Measurements from ENCODE around the gene PLPP1. TPM values are rescaled to one million over a fixed set of nuclear protein-coding genes. Genes with fewer than 3 reads are reported as not detected.
A peak's percentile ranks its signal among the peaks of the same experiment; 100 is the strongest.

The PLPP1 gene
- total and polyA plus RNA-seq, 2 experiments from 2014 or later, result 63.5 to 78.6 TPM

- 0 out of 2 replicates have a peak, but pooled peaks cover 5% of the 10 kb centered on the region for H3F3A ChIP-seq (ENCODE audit: insufficient read depth)
- no peak overlapping the region for H3K4me2 ChIP-seq (ENCODE audit: unreplicated experiment)
- H4K20me1 ChIP-seq (ENCODE audit: insufficient read depth), result no peaks in the 10 kb centered on the region
- no peak overlapping the region for H3K27ac ChIP-seq
- H3K9ac ChIP-seq, result no peak overlapping the region
- H3K27me3 ChIP-seq (replicated peaks; ENCODE audit: insufficient read depth), result no peaks in the 10 kb centered on the region
- H3K79me2 ChIP-seq (ENCODE audit: insufficient read depth), result no peaks in the 10 kb centered on the region
- H3K9me2 ChIP-seq (ENCODE audit: insufficient read depth), result no peaks in the 10 kb centered on the region
- no peak for TF ChIP-seq EZH2 (IDR thresholded peaks at IDR 0.05; ENCODE audit: insufficient read depth, poor library complexity, severe bottlenecking)
- no peak for TF ChIP-seq EZH2phosphoT487 (IDR thresholded peaks at IDR 0.05; ENCODE audit: insufficient read depth, low read depth)
- no peak overlapping the region for H2AFZ ChIP-seq
- H3K9me3 ChIP-seq (ENCODE audit: low read depth), result no peaks in the 10 kb centered on the region
- peak; percentile 51 for DNase-seq
- in situ Hi-C loops (cut with MboI), result no loop called here
- no peaks in the 10 kb centered on the region for H3K36me3 ChIP-seq (ENCODE audit: low read depth)
- H3K4me3 ChIP-seq, result no peak overlapping the region
- H3K4me1 ChIP-seq (ENCODE audit: insufficient read depth), result peaks cover 10% of the 10 kb centered on the region
Observed at GRCh38 chr5:55578771-55579170, 44.0 kb upstream of the PLPP1 start.

DNA sequence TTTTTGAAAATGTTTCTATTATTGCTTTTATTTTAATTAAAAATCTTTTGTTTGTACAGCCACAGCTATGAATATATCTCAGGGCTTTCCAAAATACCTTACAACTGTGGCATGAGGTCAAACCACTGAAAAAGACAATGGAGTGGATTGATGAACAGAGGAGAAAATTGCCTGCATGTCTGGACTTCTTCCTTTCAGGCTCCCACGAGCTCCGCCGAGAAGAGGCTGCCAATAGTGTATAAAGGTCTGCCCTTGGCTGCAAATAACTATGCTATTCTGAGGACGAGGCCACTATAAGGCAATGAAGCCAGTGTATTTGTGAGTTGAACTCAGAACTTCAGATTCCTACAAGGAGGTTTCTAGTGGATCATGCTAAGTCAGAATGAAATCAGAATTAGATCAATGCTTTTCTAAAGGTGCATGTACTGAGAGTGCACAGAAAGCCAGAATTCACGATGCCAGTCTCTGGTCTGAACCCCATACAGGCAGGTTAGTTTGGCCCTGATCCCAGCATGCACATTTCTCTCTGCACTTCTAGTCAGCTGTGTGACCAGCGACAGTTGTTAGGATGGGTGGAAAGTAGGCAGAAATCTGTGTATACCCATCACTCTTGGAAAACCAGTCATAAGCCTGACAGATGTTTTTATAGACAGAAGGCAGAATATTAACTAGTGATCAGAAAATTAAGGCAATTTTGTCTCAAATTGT lies 42.7 kb upstream of the PLPP1 start:
- Histone ChIP-seq H3K79me2 (ENCODE audit: insufficient read depth) (no peaks in the 10 kb centered on the region), H3F3A (ENCODE audit: insufficient read depth) (0 out of 2 replicates have a peak, but pooled peaks cover 5% of the 10 kb centered on the region), H3K9me3 (ENCODE audit: low read depth) (no peaks in the 10 kb centered on the region), H3K4me2 (ENCODE audit: unreplicated experiment) (no peak overlapping the region), H3K4me3 (no peak overlapping the region), H3K27me3 (replicated peaks; ENCODE audit: insufficient read depth) (no peaks in the 10 kb centered on the region), H3K36me3 (ENCODE audit: low read depth) (no peaks in the 10 kb centered on the region), H4K20me1 (ENCODE audit: insufficient read depth) (no peaks in the 10 kb centered on the region), H2AFZ (peak overlapping the region; percentile 20; the same call in 1 of the 2 replicates), H3K4me1 (ENCODE audit: insufficient read depth) (peaks cover 10% of the 10 kb centered on the region), H3K9ac (no peak overlapping the region), H3K9me2 (ENCODE audit: insufficient read depth) (no peaks in the 10 kb centered on the region), H3K27ac (no peak overlapping the region)
- no peak for TF ChIP-seq EZH2phosphoT487 (IDR thresholded peaks at IDR 0.05; ENCODE audit: insufficient read depth, low read depth)
- TF ChIP-seq EZH2 (IDR thresholded peaks at IDR 0.05; ENCODE audit: insufficient read depth, poor library complexity, severe bottlenecking), result no peak
- in situ Hi-C loops (cut with MboI), result no loop called here
- WGBS, 2 experiments (ENCODE audit: low coverage in 1 of 2, low lambda C conversion rate in 2 of 2, missing lambda C conversion rate in 2 of 2), result 29 to 31% methylated on average over 6 of the region's 6 CpGs
- peak; percentile 36 for DNase-seq

DNA sequence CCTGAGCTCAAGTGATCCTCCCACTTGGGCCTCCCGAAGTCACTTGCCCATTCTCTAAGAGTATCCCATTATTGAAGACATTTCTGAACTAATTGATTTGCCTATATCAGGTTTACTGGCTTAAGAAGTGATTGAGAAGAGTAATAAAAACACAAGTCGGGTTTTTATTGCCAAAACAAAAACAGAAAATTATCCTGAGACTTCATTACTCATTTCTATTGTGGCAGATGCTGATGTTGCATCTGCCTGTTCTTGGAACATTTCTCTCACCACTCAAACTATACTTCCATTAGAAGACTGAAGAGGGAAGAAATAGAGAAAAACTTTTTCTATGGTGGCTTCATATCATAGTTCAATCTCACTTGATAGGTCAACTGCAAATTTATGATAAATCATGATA lies 41.9 kb upstream of the PLPP1 start:
- H3F3A ChIP-seq (ENCODE audit: insufficient read depth), result 0 out of 2 replicates have a peak, but pooled peaks cover 5% of the 10 kb centered on the region
- H3K27ac ChIP-seq, result no peak overlapping the region
- H2AFZ ChIP-seq, result no peak overlapping the region
- in situ Hi-C loops (cut with MboI), result no loop called here
- H3K4me1 ChIP-seq (ENCODE audit: insufficient read depth), result peaks cover 10% of the 10 kb centered on the region
- H3K4me3 ChIP-seq, result no peak overlapping the region
- H4K20me1 ChIP-seq (ENCODE audit: insufficient read depth), result no peaks in the 10 kb centered on the region
- H3K9me3 ChIP-seq (ENCODE audit: low read depth), result no peaks in the 10 kb centered on the region
- H3K79me2 ChIP-seq (ENCODE audit: insufficient read depth), result no peaks in the 10 kb centered on the region
- H3K36me3 ChIP-seq (ENCODE audit: low read depth), result no peaks in the 10 kb centered on the region
- no peaks in the 10 kb centered on the region for H3K27me3 ChIP-seq (replicated peaks; ENCODE audit: insufficient read depth)
- TF ChIP-seq EZH2 (IDR thresholded peaks at IDR 0.05; ENCODE audit: insufficient read depth, poor library complexity, severe bottlenecking) (no peak), EZH2phosphoT487 (IDR thresholded peaks at IDR 0.05; ENCODE audit: insufficient read depth, low read depth) (no peak)
- H3K9me2 ChIP-seq (ENCODE audit: insufficient read depth), result no peaks in the 10 kb centered on the region
- no peak overlapping the region for H3K4me2 ChIP-seq (ENCODE audit: unreplicated experiment)
- 6 to 8% methylated on average over 2 of the region's 2 CpGs for WGBS, 2 experiments (ENCODE audit: low coverage in 1 of 2, low lambda C conversion rate in 2 of 2, missing lambda C conversion rate in 2 of 2)
- no peak for DNase-seq
- no peak overlapping the region for H3K9ac ChIP-seq

GRCh38 chr5:55575815-55576583 lies 41.2 kb upstream of the PLPP1 start:
- H3K9me2 ChIP-seq (ENCODE audit: insufficient read depth), result no peaks in the 10 kb centered on the region
- in situ Hi-C loops (cut with MboI), result no loop called here
- H3F3A ChIP-seq (ENCODE audit: insufficient read depth), result 0 out of 2 replicates have a peak, but pooled peaks cover 5% of the 10 kb centered on the region
- no peaks in the 10 kb centered on the region for H3K36me3 ChIP-seq (ENCODE audit: low read depth)
- no peak for TF ChIP-seq EZH2phosphoT487 (IDR thresholded peaks at IDR 0.05; ENCODE audit: insufficient read depth, low read depth)
- no peak for TF ChIP-seq EZH2 (IDR thresholded peaks at IDR 0.05; ENCODE audit: insufficient read depth, poor library complexity, severe bottlenecking)
- H3K9ac ChIP-seq, result no peak overlapping the region
- H3K9me3 ChIP-seq (ENCODE audit: low read depth), result no peaks in the 10 kb centered on the region
- no peaks in the 10 kb centered on the region for H3K27me3 ChIP-seq (replicated peaks; ENCODE audit: insufficient read depth)
- H4K20me1 ChIP-seq (ENCODE audit: insufficient read depth), result no peaks in the 10 kb centered on the region
- no peak overlapping the region for H3K4me2 ChIP-seq (ENCODE audit: unreplicated experiment)
- no peak overlapping the region for H2AFZ ChIP-seq
- whole genome bisulfite sequencing, 2 experiments (ENCODE audit: low coverage in 1 of 2, low lambda C conversion rate in 2 of 2, missing lambda C conversion rate in 2 of 2), result 74 to 77% methylated on average over 8 of the region's 8 CpGs
- H3K27ac ChIP-seq, result no peak overlapping the region
- no peaks in the 10 kb centered on the region for H3K79me2 ChIP-seq (ENCODE audit: insufficient read depth)
- H3K4me3 ChIP-seq, result no peak overlapping the region
- DNase-seq, result no peak
- peaks cover 10% of the 10 kb centered on the region for H3K4me1 ChIP-seq (ENCODE audit: insufficient read depth)

Data from GM23248 (cell line).